Raji (cell line): Measurements from ENCODE around the gene NLN.

Experiments used
- POLR2A ChIP-seq: IDR thresholded peaks from 2 replicates; pipeline ENCODE4 v1.6.1; 2011; ENCODE audit warnings: low read depth, low read length, control low read depth; ENCODE audit not compliant: insufficient read depth

The NLN gene

DNA sequence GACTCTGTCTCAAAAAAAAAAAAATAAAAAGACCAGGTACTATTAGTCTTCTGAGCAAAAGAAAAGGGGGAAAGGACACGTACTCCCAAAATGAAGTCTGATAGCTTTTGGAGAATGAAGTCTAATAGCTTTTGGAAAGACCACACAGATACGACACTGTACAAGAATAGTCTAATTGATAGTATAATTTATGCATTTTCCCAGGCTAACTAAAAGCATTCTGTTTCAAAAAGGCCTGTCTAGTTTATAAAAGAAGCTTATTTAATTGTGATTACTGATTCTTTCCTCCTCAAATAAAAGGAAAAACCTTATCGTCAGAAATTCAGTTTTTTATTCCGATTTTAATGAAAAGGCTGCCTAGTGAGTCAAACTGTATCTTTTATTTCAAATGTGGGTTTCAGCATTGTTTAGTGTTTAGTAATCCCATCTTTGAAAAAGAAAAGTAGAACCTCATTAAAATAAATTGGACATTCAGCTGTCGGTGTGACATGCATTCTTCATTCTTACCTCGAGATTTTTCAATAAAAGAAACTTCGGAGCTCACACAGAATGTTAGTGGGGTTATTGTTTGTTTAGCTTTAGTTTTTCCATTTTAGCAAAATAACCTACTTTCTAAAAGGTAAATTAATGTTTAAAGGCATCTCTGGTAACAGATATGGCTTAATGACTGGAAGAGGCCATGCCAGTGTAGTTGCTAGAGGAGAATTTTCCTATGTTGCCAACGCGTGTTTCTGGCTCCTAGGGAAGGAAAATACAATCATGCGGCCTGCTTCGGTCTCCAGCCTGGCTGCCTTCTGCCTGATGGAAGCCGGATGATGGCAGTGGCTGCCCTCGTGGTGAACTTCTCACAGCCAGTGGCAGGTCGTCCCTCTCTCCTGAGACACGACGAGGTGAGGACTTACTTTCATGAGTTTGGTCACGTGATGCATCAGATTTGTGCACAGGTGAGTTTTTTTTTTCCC is 70.0 kb downstream of the NLN start:
- no peak for TF ChIP-seq POLR2A

- TF ChIP-seq POLR2A, result no peak
Measured at GRCh38 chr5:65796269-65796668, 74.3 kb downstream of the NLN start.

GRCh38 chr5:65796751-65797316 is 74.8 kb downstream of the NLN start:
- TF ChIP-seq POLR2A, result no peak

- no peak for TF ChIP-seq POLR2A
Measured at GRCh38 chr5:65797481-65797880, 75.5 kb downstream of the NLN start.

GRCh38 chr5:65799857-65800256 is 77.9 kb downstream of the NLN start:
- TF ChIP-seq POLR2A, result no peak

- TF ChIP-seq POLR2A, result no peak
Measured at GRCh38 chr5:65800775-65801174, 78.8 kb downstream of the NLN start.

DNA sequence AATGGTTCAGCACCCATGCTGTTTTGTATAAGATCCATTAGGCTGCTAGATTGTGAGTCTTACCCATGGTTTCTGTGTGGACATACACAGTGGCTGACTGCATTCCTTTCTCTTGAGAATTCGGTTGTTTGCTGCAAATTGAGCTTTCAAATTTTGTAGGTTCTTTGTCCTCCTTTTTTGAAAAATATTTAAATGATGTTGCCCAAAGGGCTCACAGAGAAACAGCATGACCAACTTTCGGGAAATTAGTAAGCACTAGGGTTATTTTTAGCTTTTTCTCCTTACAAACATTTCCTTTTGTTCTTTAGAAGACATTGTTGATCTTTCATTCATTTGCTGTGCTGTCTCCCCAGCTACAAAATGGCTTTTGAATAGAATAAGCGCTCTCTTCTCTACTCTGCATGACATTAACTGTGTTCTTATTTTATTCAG is 79.4 kb downstream of the NLN start:
- TF ChIP-seq POLR2A, result no peak

DNA sequence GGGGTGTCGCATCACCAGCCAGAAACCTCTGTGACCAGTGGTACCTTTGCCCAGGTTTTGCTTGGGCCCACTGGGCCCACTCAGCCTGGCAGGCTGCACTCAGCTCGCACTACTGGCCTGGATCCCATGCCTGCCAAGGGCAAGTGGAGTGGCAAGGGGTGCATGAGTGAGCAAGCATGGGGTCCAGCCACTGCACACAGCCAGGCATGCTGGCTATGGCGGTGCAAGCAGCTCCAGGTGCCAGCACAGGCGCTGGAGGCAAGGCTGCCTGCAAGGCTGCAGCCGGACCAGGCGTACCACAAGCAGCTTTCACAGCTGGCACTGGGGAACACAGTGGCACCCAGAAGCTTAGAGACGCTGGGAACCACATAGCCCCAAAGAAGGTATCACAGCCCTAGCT is 80.1 kb downstream of the NLN start:
- no peak for TF ChIP-seq POLR2A

- no peak for TF ChIP-seq POLR2A
Measured at GRCh38 chr5:65802820-65803219, 80.8 kb downstream of the NLN start.

GRCh38 chr5:65803699-65804391 is 81.8 kb downstream of the NLN start:
- TF ChIP-seq POLR2A, result no peak

DNA sequence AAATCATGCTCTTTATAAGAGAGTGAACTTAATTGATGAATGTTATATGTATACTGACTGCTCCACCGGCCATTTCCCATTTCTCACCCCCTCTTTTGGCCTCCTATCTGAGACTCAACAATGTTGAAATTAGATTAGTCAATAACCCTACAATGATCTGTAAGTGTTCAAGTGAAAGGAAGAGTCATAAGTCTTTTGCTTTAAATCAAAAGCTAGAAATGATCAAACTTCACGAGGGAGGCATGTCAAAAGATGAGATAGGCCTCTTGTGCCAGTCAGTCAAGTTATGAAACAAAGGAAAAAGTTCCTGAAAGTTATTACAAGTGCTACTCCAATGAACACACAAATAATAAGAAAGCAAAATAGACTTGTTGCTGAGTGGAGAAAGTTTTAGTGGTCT is 83.1 kb downstream of the NLN start:
- no peak for TF ChIP-seq POLR2A

DNA sequence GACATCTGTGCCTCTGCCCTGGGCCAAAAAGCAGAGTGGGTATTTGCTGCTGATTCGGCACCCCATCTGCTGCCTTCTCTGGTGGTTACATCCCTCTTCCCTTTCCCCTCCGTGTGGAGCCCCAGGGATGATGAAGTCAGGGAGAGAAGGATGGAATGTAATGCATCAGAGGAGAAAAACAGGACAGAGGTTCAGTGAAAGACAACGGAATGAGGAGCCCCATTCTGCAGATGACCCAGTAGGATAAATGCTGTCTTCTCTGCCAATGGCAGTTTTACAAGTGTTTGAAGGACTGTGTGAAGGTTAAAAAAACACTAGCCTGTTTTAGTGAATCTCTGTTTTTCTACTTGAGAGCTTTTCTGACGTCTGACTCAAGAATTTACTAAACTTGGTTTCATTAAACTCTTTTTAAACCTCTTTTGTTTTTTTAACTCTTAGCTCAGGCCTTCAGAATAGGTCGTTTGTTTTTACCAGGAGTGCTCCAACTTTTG is 86.3 kb downstream of the NLN start:
- no peak for TF ChIP-seq POLR2A

GRCh38 chr5:65808818-65809217 is 86.8 kb downstream of the NLN start:
- no peak for TF ChIP-seq POLR2A

- no peak for TF ChIP-seq POLR2A
Measured at GRCh38 chr5:65809817-65810531, 88.0 kb downstream of the NLN start.

GRCh38 chr5:65811004-65811403 is 89.0 kb downstream of the NLN start:
- no peak for TF ChIP-seq POLR2A

DNA sequence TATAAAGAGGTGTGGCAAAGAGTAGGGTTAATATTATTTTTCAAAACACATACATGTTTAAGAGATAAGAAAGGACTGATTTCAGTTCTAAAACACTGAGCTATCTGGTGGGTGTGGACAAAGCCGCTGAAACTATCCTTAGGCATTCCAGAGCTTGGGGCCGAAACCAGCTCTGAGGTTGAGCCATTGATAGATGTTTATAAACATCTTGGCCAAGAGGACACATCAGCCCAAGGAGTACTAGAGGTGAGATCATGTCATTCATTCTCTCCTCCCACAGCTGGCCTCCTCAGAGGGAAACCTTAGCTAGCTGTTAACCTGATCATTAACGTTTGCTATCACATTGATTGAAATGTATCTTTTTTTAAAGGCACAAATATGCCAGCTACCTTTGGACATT is 89.9 kb downstream of the NLN start:
- TF ChIP-seq POLR2A, result no peak

DNA sequence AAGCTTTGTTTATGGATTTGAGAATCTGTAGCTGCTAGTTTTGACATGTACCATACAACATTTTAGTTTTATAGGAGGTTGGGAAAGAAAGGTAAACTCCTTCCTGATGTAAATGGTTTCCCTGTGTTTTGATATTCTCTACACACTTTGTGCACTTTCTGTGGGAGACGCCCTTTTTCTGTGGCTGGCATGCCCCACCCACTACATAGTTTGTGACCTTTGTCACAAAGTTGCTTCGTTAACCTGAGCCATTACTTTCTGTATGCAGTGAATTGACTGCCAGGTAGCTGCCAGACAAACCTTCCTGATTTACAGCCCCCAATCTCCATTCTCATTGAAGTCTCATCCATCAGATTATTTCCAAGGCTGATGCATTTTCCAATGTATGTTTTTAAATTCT is 90.6 kb downstream of the NLN start:
- no peak for TF ChIP-seq POLR2A
